Amniotic stem cell (primary cell): Measurements from ENCODE around the gene F2RL3.
"Not testable (repeated sequence)": the region's sequence is repeated elsewhere in the genome, so short reads cannot be mapped to it uniquely, and the experiment has no call there.

ENCODE experiments used
- DNase-seq: peaks from one replicate; lab custom pipeline; 2025; lab: John Stamatoyannopoulos, UW

The F2RL3 gene

DNA sequence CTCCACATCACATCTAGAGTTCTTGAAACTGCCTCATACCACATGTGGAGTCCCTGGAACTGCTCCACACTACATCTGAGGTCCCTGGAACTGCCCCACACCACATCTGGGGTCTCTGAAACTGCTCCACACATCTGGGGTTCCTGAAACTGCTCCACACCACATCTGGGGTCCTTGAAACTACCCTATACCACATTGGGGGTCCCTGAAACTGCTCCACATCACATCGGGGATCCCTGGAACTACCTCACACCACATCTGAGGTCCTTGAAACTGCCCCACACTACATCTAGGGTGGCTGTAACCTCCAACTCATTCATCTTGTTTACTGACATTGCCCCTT lies 33.8 kb downstream of the F2RL3 start:
- DNase-seq = no peak

DNA sequence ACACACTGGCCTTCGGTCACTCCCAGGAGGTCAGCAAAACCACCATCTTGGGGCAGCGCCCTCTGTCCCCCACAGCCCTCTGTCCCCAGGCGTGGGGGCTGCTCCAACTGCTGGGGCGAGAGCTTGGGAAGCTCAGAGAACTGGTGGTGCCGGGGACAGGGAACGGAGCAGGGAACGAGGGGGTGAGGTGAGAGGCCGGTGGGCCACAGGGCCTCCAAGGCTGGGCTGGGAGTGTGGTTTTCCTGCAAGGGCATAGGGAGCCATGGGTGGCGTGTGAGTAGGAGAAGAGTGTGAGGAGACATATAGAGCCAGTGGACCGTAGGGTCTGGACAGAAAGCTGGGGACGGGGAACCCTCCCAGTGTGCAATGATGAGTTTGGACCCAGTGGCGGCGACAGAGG lies 34.1 kb downstream of the F2RL3 start:
- DNase-seq = no peak

DNA sequence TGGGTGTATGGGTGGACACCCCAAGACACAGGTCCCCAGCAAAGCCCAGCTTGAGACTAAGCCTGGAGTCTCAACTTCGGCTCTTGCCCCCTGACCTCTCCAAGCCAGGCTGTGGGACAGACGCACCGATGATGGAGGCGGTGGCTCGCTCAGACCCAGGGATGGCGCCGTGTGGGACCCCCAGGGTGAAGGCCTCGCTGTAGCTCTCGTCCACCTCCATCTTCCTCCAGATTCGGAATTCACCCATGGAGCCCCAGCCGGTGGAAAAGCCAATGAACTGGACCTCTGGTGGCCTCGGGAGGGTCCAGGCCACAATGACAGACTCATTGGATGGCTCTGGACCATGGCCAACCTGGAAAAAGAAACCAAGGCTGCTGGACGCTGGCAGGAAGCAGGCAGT lies 39.1 kb downstream of the F2RL3 start:
- DNase-seq = no peak

GRCh38 chr19:16928351-16928750 lies 39.6 kb downstream of the F2RL3 start:
- no peak for DNase-seq

GRCh38 chr19:16928916-16929315 lies 40.1 kb downstream of the F2RL3 start:
- DNase-seq = no peak

- DNase-seq = no peak
Observed at GRCh38 chr19:16930753-16931152, 42.0 kb downstream of the F2RL3 start.

DNA sequence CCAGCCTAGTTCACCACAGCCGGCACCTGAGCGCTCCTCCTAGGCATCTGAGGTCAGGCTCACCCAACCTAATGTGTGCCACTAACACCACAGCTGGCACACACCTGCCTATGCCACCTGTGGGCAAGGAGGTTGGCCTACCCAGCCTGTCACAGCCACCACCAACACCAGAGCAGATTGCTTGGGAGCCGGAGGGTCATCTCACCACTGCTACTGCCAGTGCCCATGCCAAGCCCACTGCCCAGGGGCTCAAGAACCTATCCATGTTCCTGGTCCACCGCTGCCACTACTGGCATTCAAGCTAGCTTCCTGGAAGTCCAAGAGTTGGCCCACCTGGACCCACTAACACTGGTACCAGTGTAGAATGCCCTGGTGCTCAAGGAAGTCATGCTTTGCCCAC lies 42.5 kb downstream of the F2RL3 start:
- no peak for DNase-seq

DNA sequence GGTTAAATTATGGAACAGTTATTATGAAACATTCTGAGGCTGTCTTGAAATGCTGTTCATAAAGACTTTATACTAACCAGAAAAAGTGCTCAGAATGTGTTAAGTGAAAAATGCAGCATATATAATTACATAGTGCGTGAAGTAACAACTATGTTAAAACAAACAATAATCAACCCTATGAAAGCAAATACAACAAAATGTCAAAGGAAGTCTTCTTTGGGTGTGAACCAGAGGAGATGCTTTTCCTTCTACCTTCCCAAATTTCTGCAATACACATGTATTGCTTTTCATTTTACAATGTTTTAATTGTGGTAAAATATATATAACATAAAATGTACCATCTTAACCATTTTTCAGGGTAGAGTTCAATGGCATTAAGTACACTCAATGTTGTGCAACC lies 45.7 kb downstream of the F2RL3 start:
- no peak for DNase-seq

GRCh38 chr19:16936901-16937300 lies 48.1 kb downstream of the F2RL3 start:
- DNase-seq = no peak

DNA sequence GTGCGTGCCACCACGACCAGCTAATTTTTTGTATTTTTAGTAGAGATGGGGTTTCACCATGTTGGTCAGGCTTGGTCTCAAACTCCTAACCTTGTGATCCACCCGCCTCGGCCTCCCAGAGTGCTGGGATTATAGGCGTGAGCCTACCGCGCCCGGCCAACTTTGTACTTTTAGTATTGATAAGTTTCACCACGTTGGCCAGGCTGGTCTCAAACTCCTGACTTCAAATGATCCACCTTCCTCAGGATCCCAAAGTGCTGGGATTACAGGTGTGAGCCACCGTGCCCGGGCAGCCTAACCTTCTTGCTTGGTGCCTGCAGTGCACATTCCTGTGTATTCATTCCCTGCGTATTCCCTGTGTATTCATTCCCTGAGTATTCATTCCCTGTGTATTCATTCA lies 49.0 kb downstream of the F2RL3 start:
- not testable (repeated sequence) for DNase-seq

DNA sequence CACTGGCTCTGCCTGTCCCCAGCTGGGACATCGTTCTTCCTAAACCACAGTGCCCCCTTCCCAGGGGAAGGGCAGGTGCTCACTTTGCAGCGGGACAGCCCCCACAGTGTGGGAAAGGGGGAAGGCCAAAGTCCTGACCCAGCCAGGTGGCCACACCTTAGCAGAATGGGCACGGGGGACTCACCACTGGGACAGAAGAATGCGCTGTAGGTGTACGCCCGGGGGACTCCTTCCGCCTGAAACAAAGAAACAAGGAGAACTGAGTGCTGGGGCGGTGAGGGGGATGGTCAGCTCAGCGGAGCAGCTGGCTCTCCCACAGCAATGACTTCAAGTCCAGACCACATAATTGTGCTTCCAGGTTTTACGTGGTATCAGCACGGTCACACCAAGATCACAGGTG lies 49.4 kb downstream of the F2RL3 start:
- no peak for DNase-seq

DNA sequence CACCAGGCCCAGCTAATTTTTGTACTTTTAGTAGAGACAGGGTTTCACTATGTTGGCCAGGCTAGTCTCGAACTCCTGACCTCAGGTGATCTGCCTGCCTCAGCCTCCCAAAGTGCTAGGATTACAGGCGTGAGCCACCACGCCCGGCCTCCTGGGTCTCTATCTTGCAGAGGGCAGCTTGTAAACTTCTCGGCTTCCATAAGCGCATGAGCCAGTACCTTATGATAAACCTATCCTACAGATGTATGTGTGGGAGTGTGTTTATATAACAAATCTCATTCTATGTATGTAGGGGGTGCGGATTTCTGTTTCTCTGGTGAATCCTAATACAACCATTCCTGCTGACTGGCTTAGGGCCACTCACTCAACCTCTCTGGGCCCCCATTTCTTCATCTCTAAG lies 51.3 kb downstream of the F2RL3 start:
- not testable (repeated sequence) for DNase-seq

DNA sequence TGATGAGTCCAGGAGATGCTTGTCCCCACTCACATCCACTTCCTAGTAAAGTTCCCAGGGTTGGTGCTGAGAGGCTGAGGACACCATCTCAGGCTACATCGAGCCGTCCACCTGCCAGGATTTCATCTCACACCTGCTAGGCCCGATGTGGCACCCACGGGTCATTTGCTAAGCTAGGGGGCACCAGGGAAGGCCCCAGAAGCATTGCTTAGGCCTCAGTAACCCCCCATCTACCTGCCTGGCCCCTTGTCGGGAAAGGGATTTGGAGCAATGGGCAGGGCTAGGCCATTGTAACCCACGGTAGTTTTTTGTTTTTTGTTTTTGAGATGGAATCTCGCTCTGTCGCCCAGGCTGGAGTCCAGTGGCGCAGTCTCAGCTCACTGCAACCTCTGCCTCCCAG lies 51.8 kb downstream of the F2RL3 start:
- no peak for DNase-seq
